GM19467 (cell line): ENCODE results near the gene SMAP1.

Experiments
- ATAC-seq: cut with Tn5 transposase; IDR thresholded peaks from one replicate; pipeline ENCODE4 v1.9.1; 2021; ENCODE audit warnings: mild to moderate bottlenecking, moderate library complexity; ENCODE audit not compliant: unreplicated experiment

SMAP1 gene

DNA sequence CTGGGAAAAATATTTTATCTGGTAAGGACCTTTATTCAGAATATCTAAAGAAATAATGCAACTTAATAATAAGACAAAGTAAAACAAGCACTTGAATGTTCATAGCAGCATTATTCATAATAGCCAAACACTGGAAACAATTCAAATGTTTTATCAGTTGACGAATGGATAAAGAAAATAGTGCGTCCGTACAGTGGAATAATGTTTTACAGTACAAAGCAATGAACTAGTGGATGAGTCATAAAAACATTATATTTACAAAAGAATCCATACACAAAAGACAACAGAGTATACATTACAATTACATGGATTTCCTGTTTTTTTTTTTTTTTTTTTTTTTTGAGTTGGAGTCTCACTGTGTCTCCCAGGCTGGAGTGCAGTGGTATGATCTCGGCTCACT lies 12.7 kb downstream of the SMAP1 start:
- ATAC-seq, result no peak

DNA sequence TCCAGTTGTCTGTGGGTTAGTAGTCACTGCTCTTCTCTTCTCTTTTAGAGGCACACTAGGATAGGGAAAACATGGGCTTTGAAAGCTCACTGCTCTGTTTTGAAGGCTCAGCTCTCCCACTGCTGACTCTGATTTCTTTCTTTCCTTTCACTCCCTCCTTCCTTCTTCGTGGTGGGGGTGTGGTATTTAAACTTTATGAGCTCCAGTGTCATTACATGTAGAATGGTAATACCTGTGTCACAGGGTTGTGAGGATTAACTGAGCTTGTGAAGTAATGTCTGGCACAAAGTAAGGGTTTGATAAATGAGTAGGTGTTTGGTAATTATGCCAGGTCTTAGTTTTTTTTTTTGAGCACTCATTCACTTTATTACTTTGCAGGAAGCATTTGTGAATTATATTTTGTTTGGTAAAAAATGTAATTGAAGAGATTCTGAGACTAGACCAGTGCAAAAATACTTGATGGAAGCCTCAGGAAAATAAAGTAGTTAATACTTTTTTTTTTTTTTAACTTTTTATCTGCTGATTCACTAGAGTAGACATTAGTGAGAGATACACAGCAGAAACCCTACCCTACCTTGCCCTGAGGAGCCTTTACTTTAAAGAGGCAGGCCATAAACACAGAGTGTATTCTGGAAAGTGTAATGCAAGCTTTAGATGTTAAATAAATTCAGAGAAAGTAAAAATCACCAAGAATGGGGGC lies 17.3 kb downstream of the SMAP1 start:
- no peak for ATAC-seq

- ATAC-seq, result no peak
Observed at GRCh38 chr6:70685494-70686180, 18.0 kb downstream of the SMAP1 start.

- ATAC-seq, result no peak
Observed at GRCh38 chr6:70686548-70687133, 19.0 kb downstream of the SMAP1 start.

DNA sequence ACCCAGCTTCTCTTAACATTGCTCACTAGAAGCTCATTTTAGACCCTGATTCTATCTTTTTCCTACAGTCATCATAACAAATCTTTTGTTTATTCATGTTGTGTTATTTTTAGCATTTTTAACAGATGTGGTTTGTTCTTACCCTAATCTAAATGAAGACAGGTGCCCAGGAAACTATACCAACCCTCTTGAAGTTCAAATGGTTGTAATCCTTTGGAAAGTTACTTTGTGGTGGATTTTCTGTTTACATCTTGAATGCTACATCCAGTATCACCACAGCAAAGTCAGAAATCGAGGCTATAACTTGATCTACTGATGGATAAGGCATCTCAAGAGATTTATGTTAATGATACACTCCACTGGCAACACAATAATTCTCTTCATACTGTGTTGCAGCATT lies 26.2 kb downstream of the SMAP1 start:
- no peak for ATAC-seq

- ATAC-seq, result no peak
Observed at GRCh38 chr6:70694371-70694770, 26.7 kb downstream of the SMAP1 start.

- ATAC-seq, result no peak
Observed at GRCh38 chr6:70700922-70701876, 33.5 kb downstream of the SMAP1 start.

- ATAC-seq, result no peak
Observed at GRCh38 chr6:70705772-70706171, 38.1 kb downstream of the SMAP1 start.

GRCh38 chr6:70706491-70707123 lies 38.9 kb downstream of the SMAP1 start:
- ATAC-seq, result no peak

GRCh38 chr6:70707893-70708292 lies 40.2 kb downstream of the SMAP1 start:
- ATAC-seq, result no peak

GRCh38 chr6:70708448-70708847 lies 40.8 kb downstream of the SMAP1 start:
- ATAC-seq, result no peak

DNA sequence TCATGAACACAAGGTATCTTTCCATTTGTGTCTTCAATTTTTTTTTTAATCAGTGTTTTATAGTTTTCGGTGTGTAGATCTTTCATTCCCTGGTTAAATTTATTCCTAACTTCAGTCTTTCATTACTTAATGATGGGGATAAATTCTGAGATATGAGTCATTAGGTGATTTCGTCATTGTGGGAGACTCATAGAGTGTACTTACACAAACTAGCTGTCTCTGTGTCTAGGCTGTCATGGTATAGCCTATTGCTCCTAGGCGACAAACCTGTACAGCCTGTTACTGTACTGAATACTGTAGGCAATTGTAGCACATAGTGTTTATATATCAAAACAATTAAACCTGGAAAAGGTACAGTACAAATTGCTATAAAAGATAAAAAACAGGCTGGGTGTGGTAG lies 42.1 kb downstream of the SMAP1 start:
- ATAC-seq, result no peak

- ATAC-seq, result no peak
Observed at GRCh38 chr6:70714716-70715257, 47.1 kb downstream of the SMAP1 start.

- no peak for ATAC-seq
Observed at GRCh38 chr6:70717038-70717801, 49.5 kb downstream of the SMAP1 start.

DNA sequence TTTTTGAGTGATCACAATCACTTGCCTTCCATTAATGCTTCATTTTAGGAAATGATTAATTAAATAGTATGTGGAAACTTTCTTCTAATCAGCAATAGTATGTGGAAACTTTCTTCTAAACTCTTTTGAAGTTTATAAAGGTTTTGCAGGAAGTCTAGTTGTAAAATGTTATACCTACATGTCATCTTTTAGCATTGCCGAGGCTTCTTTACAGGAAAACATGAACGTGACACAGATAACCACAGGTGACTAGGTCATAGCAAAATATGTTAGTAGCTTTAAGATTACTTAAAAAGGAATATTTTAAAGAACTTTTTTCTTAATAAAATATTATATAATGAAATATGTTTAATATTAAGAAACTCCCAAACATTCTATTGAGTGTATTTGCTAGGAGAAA lies 56.8 kb downstream of the SMAP1 start:
- ATAC-seq, result no peak

GRCh38 chr6:70725817-70726415 lies 58.2 kb downstream of the SMAP1 start:
- ATAC-seq, result no peak

DNA sequence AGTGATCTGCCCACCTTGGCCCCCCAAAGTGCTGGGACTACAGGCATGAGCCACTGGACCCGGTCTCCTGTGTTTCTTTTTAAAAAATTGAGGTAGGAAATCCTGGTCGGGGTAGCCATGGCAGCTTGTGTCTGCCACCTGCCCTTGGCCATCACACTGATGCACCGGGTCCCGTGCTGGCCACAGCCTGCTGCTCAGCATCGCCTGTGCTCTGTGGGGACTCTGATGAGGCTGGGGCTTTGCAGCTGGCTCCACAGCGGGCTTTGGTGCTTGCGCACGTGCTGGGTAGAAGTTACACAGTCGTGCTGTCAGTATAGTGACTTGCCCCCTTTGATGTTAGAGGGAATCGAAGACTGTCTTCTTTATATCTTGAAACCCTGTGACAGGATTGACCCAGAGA lies 66.7 kb downstream of the SMAP1 start:
- no peak for ATAC-seq

DNA sequence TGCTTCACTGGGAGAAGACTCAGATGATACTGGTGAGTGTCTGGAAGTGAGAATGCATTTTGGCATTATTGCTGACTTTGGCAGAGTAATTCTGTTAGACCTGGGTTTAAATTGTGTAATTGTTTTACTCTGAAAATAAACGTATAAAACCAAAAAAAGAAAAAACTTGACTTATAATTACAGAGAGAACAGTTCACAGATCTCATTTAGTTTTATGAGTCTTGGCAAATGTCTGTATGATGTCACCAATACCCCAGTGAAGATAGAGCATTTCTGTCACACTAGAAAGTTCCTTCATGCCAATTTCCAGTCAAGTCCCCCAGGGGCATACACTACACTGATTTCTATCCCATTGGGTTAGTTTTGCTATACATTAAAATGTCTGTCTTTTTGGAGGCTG lies 67.3 kb downstream of the SMAP1 start:
- ATAC-seq, result no peak

DNA sequence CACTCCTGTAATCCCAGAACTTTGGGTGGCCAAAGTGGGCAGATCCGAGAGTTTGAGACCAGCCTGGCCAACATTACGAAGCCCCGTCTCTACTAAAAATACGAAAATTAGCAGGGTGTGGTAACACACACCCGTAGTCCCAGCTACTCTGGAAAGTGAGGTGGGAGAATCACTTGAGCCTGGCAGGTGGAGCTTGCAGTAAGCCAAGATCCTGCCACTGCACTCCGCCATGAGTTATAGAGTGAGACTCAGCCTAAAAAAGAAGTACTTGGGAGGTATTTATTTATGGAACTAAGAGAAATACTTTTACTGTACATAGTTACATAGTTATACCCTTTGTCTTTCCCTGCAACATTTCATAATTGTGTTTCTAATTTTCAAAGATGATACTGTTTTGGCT lies 67.8 kb downstream of the SMAP1 start:
- ATAC-seq, result no peak
